Neural crest cell (in vitro differentiated cells): ENCODE data around the gene DBNDD1. TPM values are rescaled to one million over a fixed set of nuclear protein-coding genes. Genes with fewer than 3 reads are reported as not detected.

ENCODE experiments used
- DNase-seq: peaks from one replicate; pipeline ENCODE4 v3.0.0; 2021; ENCODE audit warnings: low read depth, mixed read lengths, low spot score
- H3K27ac Mint-ChIP-seq: one replicate; pipeline ENCODE4 v1.8.0; 2021; ENCODE audit warnings: mild to moderate bottlenecking, mixed read lengths; ENCODE audit not compliant: unreplicated experiment
- H3K27me3 Mint-ChIP-seq: 2 replicates; pipeline ENCODE4 v1.8.0; 2021; ENCODE audit warnings: low read depth, mild to moderate bottlenecking, mixed read lengths
- H3K36me3 Mint-ChIP-seq: 2 replicates; pipeline ENCODE4 v1.8.0; 2021; ENCODE audit warnings: low read depth, mild to moderate bottlenecking, mixed read lengths
- H3K4me1 Mint-ChIP-seq: 2 replicates; pipeline ENCODE4 v1.8.0; 2021; ENCODE audit warnings: mixed read lengths
- H3K4me3 Mint-ChIP-seq: one replicate; pipeline ENCODE4 v1.8.0; 2021; ENCODE audit warnings: mild to moderate bottlenecking, mixed read lengths
- H3K9me3 Mint-ChIP-seq: 2 replicates; pipeline ENCODE4 v1.8.0; 2021; ENCODE audit warnings: mixed read lengths
- total RNA-seq: library from RNA; stranded (reverse); gene quantifications from 2 replicates; pipeline ENCODE4 v1.2.1, GENCODE V29; 2021
- TF ChIP-seq, protein P1 (sequence below): fragments of 200-600 bp; sonication (generic); conservative IDR thresholded peaks from 2 replicates; pipeline ENCODE4 v1.5.0; 2021; ENCODE audit warnings: antibody characterized with exemption, mild to moderate bottlenecking

The DBNDD1 gene
- total RNA-seq, 1 donor from 2014 or later: 4.9 TPM

- Mint-ChIP-seq H3K27me3 (no peaks in the 10 kb centered on the region), H3K36me3 (no peaks in the 10 kb centered on the region), H3K4me1 (peaks cover 4% of the 10 kb centered on the region), H3K27ac (no peak overlapping the region), H3K4me3 (no peak overlapping the region), H3K9me3 (no peaks in the 10 kb centered on the region)
- TF ChIP-seq, protein P1, sequence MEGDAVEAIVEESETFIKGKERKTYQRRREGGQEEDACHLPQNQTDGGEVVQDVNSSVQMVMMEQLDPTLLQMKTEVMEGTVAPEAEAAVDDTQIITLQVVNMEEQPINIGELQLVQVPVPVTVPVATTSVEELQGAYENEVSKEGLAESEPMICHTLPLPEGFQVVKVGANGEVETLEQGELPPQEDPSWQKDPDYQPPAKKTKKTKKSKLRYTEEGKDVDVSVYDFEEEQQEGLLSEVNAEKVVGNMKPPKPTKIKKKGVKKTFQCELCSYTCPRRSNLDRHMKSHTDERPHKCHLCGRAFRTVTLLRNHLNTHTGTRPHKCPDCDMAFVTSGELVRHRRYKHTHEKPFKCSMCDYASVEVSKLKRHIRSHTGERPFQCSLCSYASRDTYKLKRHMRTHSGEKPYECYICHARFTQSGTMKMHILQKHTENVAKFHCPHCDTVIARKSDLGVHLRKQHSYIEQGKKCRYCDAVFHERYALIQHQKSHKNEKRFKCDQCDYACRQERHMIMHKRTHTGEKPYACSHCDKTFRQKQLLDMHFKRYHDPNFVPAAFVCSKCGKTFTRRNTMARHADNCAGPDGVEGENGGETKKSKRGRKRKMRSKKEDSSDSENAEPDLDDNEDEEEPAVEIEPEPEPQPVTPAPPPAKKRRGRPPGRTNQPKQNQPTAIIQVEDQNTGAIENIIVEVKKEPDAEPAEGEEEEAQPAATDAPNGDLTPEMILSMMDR: no peak
- no peak for DNase-seq
Observed at GRCh38 chr16:90041896-90042473, 22.7 kb upstream of the DBNDD1 start.

DNA sequence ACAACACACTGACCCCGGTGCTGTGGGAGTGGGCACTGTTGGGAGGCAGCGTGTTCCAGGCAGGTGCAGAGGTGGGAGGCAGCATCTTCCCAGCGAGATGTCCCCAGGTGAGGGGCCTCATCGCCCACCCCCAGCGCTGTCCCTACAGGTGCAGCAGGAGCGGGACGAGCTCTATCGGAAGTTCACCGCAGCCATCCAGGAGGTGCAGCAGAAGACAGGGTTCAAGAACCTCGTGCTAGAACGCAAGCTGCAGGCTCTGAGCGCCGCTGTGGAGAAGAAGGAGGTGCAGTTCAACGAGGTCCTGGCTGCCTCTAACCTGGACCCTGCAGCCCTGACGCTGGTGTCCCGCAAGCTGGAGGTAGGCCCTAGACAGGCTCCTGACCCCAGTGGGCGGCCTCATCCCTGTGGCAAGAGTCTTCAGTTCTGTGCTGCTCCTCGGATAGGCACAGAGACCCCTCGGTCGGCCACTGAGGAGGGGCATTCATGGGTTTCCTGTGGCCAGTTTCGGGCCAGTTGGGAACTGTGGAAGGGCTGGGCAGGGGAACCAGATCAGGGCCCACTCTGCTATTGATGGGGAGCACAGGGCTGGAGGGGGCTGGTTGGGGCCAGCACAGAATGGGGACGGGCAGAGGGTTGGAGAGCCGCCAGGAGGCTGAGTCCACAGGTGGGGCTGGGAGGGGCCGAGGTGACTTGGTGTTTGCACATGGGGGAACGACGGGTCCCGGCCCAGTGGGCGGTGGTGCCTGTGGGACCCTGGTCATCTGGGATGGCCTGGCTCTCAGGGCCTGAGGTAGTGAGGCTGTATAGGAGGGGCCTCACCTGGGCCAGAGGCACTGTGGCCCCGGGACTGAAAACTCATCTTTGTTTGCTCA lies 21.1 kb upstream of the DBNDD1 start:
- no peaks in the 10 kb centered on the region for H3K27me3 Mint-ChIP-seq
- no peaks in the 10 kb centered on the region for H3K9me3 Mint-ChIP-seq
- TF ChIP-seq, protein P1: no peak
- H3K4me1 Mint-ChIP-seq: no peaks in the 10 kb centered on the region
- H3K36me3 Mint-ChIP-seq: no peaks in the 10 kb centered on the region
- H3K4me3 Mint-ChIP-seq: no peak overlapping the region
- H3K27ac Mint-ChIP-seq: no peak overlapping the region
- no peak for DNase-seq

- H3K4me3 Mint-ChIP-seq: no peak overlapping the region
- H3K9me3 Mint-ChIP-seq: peaks cover under 1% of the 10 kb centered on the region
- TF ChIP-seq, protein P1: no peak
- H3K27me3 Mint-ChIP-seq: peaks cover 19% of the 10 kb centered on the region
- peak overlapping the region; percentile 50 for H3K27ac Mint-ChIP-seq
- H3K36me3 Mint-ChIP-seq: no peaks in the 10 kb centered on the region
- no peak for DNase-seq
- H3K4me1 Mint-ChIP-seq: peaks cover 4% of the 10 kb centered on the region
Observed at GRCh38 chr16:90037276-90037675, 18.0 kb upstream of the DBNDD1 start.

GRCh38 chr16:90035902-90036301 lies 16.6 kb upstream of the DBNDD1 start:
- TF ChIP-seq, protein P1: no peak
- peaks cover 8% of the 10 kb centered on the region for H3K9me3 Mint-ChIP-seq
- peaks cover 12% of the 10 kb centered on the region for H3K4me1 Mint-ChIP-seq
- peaks cover 32% of the 10 kb centered on the region for H3K27me3 Mint-ChIP-seq
- no peak overlapping the region for H3K27ac Mint-ChIP-seq
- DNase-seq: no peak
- peaks cover 7% of the 10 kb centered on the region for H3K36me3 Mint-ChIP-seq
- H3K4me3 Mint-ChIP-seq: no peak overlapping the region

DNA sequence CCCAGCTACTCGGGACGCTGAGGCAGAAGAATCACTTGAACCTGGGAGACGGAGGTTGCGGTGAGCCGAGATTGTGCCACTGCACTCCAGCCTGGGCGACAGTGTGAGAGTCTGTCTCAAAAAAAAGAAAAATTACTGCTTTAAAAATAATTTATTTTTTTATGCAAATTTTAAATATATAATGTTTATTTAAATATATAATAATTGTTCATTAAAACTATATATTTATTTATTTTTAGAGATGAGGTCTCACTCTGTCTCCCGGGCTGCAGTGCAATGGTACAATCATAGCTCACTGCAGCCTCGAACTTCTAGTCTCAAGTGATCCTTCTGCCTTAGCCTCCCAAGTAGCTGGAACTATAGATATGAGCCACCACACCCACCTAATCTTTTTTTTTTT lies 15.2 kb upstream of the DBNDD1 start:
- H3K4me3 Mint-ChIP-seq: no peak overlapping the region

More for the DNA sequence above, 15.2 kb upstream of the DBNDD1 start:
- DNase-seq: no peak
- Mint-ChIP-seq H3K36me3 (peaks cover 7% of the 10 kb centered on the region), H3K27me3 (peaks cover 34% of the 10 kb centered on the region), H3K9me3 (peaks cover 8% of the 10 kb centered on the region), H3K4me1 (peaks cover 12% of the 10 kb centered on the region), H3K27ac (no peak overlapping the region)
- TF ChIP-seq, protein P1: no peak
